ENCODE measurements around the gene SHROOM4.

SHROOM4 gene

GRCh38 chrX:50768801-50769200, 45.2 kb downstream of the SHROOM4 start:
- no peak for TF ChIP-seq CTCF (IDR thresholded peaks at IDR 0.05; ENCODE audit: low read depth, low read length, missing control alignments)
- H3K4me3 ChIP-seq (ENCODE audit: low read depth, low read length) = no peak overlapping the region
- DNase-seq (ENCODE audit: low read depth) = no peak

GRCh38 chrX:50765986-50766385, 48.0 kb downstream of the SHROOM4 start:
- no peak for TF ChIP-seq CTCF (IDR thresholded peaks at IDR 0.05; ENCODE audit: low read depth, low read length, missing control alignments)
- DNase-seq (ENCODE audit: low read depth) = no peak

DNA sequence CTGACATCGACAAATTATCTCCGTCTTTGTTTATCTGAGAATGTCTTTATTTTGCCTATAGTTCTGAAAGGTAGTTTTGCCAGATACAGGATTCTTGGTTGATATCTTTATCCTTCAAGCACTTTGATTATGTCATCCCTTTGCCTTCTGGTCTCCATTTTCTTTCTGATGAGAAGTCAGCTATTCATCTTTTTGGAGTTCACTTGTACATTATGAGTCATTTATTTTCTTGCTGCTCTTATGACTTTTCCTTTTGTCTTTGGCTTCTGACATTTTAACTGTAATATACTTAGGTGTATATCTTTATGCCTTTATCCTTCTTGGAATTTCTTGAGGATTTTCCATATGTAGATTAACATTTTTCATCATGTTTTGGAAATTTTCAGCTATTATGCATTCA, 51.4 kb downstream of the SHROOM4 start:
- TF ChIP-seq CTCF (IDR thresholded peaks at IDR 0.05; ENCODE audit: low read depth, low read length, missing control alignments) = no peak
- no peak for DNase-seq (ENCODE audit: low read depth)
- no peak overlapping the region for H3K4me3 ChIP-seq (ENCODE audit: low read depth, low read length)

More at GRCh38 chrX:50765986-50766385, 48.0 kb downstream of the SHROOM4 start:
- no peak overlapping the region for H3K4me3 ChIP-seq (ENCODE audit: low read depth, low read length)

DNA sequence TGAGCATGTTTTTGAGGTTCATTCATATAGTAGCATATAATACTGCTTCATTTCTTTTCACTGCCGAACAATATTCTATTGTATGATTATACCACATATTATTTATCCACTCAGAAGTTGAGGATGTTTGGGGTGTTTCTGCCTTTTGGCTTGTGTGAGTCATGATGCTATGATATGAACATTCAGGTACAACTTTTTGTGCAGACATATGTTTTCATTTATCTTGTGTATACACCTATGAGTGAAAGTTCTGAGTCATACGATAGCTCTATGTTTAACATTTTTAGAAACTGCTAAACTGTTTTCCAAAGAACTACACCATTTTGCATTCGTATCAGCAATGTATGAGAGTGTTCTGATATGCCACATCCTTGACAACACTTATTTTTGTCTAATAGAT, 57.7 kb downstream of the SHROOM4 start:
- no peak for DNase-seq (ENCODE audit: low read depth)
- H3K4me3 ChIP-seq (ENCODE audit: low read depth, low read length) = no peak overlapping the region
- TF ChIP-seq CTCF (IDR thresholded peaks at IDR 0.05; ENCODE audit: low read depth, low read length, missing control alignments) = no peak

DNA sequence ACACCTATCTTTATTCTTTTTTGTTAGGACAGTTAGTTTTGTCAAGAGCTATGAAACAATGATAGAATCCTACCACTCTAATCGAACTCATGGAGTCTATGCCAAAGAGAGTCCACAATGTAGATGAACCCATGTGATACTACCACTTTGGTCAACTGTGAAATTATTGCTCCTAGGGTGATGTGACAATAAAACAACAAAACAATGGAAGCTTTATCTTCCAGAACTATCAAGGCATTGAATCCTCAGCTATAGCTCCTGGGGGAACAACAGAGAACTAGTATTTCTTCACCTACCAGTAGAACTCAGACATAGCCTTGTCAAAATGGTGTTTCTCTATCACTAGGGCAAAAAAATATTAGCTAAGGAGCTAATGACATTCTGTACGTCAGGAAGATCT, 62.9 kb downstream of the SHROOM4 start:
- TF ChIP-seq CTCF (IDR thresholded peaks at IDR 0.05; ENCODE audit: low read depth, low read length, missing control alignments) = no peak
- no peak for DNase-seq (ENCODE audit: low read depth)
- no peak overlapping the region for H3K4me3 ChIP-seq (ENCODE audit: low read depth, low read length)

- DNase-seq (ENCODE audit: low read depth) = no peak
Observed at GRCh38 chrX:50747471-50747900, 66.5 kb downstream of the SHROOM4 start.

More at GRCh38 chrX:50747471-50747900, 66.5 kb downstream of the SHROOM4 start:
- H3K4me3 ChIP-seq (ENCODE audit: low read depth, low read length) = no peak overlapping the region
- peak; percentile 51 for TF ChIP-seq CTCF (IDR thresholded peaks at IDR 0.05; ENCODE audit: low read depth, low read length, missing control alignments)
